Measurements from ENCODE around the gene FIBCD1.

Gene FIBCD1

GRCh38 chr9:130883479-130883878 lies 55.6 kb downstream of the FIBCD1 start:
- Histone ChIP-seq H3K9me3 (ENCODE audit: control insufficient read depth in 1 of 2, low read length in 2 of 2) (no peaks in the 10 kb centered on the region), H3K27ac (ENCODE audit: low read length) (no peak overlapping the region), H3K4me3 (ENCODE audit: low read depth in 1 of 2, low read length in 2 of 2) (no peak overlapping the region), H3K27me3 (ENCODE audit: low read depth, low read length) (no peaks in the 10 kb centered on the region), H3K36me3 (ENCODE audit: control insufficient read depth in 1 of 2, insufficient read depth in 2 of 2, low read length in 2 of 2) (peaks cover 72 to 100% of the 10 kb centered on the region in 2 donors), H3K4me1 (ENCODE audit: control insufficient read depth in 1 of 2, insufficient read depth in 2 of 2, low read length in 2 of 2) (peaks cover 0 to 29% of the 10 kb centered on the region in 2 donors)

DNA sequence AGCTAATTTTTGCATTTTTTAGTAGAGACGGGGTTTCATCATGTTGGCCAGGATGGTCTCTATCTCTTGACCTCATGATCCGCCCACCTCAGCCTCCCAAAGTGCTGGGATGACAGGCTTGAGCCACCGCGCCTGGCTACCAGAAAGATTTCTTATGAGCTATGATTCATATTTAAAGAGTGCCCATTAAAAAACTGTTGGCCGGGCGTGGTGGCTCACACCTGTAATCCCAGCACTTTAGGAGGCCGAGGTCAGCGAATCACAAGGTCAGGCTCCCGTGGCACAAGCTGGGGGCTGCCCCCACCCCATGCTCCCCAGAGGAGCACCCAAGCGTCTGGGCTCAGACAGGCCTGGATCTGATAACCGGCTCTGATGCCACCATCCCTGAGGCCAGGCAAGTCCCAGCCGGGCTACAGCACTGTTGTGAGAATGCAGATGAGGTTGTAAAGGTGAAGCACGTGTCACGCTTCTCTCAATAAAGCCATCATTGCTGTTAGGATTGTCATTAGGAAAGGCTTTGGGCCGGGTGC lies 56.3 kb downstream of the FIBCD1 start:
- H3K9me3 ChIP-seq (ENCODE audit: control insufficient read depth in 1 of 2, low read length in 2 of 2) = no peaks in the 10 kb centered on the region
- H3K36me3 ChIP-seq (ENCODE audit: control insufficient read depth in 1 of 2, insufficient read depth in 2 of 2, low read length in 2 of 2) = peaks cover 70 to 99% of the 10 kb centered on the region in 2 donors
- H3K4me3 ChIP-seq (ENCODE audit: low read depth in 1 of 2, low read length in 2 of 2) = no peak overlapping the region
- peaks cover 0 to 28% of the 10 kb centered on the region in 2 donors for H3K4me1 ChIP-seq (ENCODE audit: control insufficient read depth in 1 of 2, insufficient read depth in 2 of 2, low read length in 2 of 2)
- H3K27ac ChIP-seq (ENCODE audit: low read length) = no peak overlapping the region
- H3K27me3 ChIP-seq (ENCODE audit: low read depth, low read length) = no peaks in the 10 kb centered on the region

DNA sequence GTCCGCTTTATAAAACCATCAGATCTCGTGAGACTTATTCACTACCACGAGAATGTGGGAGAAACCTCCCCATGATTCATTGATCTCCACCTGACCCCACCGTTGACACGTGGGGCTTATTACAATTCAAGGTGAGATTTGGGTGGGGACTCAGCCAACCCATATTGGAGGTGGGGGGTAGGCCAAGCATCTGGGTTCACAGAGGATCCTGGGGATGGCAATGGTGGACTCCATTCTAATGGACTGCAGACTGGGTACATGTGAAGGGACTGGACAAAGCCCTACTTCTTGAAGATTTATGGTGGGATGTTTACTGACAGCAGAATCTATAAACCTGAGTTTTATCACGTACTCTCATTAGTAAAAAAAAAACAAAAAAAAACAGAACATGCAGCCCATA lies 57.5 kb downstream of the FIBCD1 start:
- Histone ChIP-seq H3K36me3 (ENCODE audit: control insufficient read depth in 1 of 2, insufficient read depth in 2 of 2, low read length in 2 of 2) (peaks cover 60 to 86% of the 10 kb centered on the region in 2 donors), H3K27ac (ENCODE audit: low read length) (no peak overlapping the region), H3K27me3 (ENCODE audit: low read depth, low read length) (no peaks in the 10 kb centered on the region), H3K4me3 (ENCODE audit: low read depth in 1 of 2, low read length in 2 of 2) (no peak overlapping the region), H3K4me1 (ENCODE audit: control insufficient read depth in 1 of 2, insufficient read depth in 2 of 2, low read length in 2 of 2) (peaks cover 0 to 16% of the 10 kb centered on the region in 2 donors), H3K9me3 (ENCODE audit: control insufficient read depth in 1 of 2, low read length in 2 of 2) (no peaks in the 10 kb centered on the region)

GRCh38 chr9:130880599-130881220 lies 58.3 kb downstream of the FIBCD1 start:
- Histone ChIP-seq H3K36me3 (ENCODE audit: control insufficient read depth in 1 of 2, insufficient read depth in 2 of 2, low read length in 2 of 2) (peaks cover 52 to 83% of the 10 kb centered on the region in 2 donors), H3K4me3 (ENCODE audit: low read depth in 1 of 2, low read length in 2 of 2) (no peak overlapping the region), H3K27me3 (ENCODE audit: low read depth, low read length) (no peaks in the 10 kb centered on the region), H3K9me3 (ENCODE audit: control insufficient read depth in 1 of 2, low read length in 2 of 2) (no peaks in the 10 kb centered on the region), H3K27ac (ENCODE audit: low read length) (no peak overlapping the region), H3K4me1 (ENCODE audit: control insufficient read depth in 1 of 2, insufficient read depth in 2 of 2, low read length in 2 of 2) (peaks cover 0 to 9% of the 10 kb centered on the region in 2 donors)

- H3K27me3 ChIP-seq (ENCODE audit: low read depth, low read length) = no peaks in the 10 kb centered on the region
- H3K36me3 ChIP-seq (ENCODE audit: control insufficient read depth in 1 of 2, insufficient read depth in 2 of 2, low read length in 2 of 2) = peaks cover 58 to 82% of the 10 kb centered on the region in 2 donors
- H3K4me3 ChIP-seq (ENCODE audit: low read depth in 1 of 2, low read length in 2 of 2) = no peak overlapping the region
These were observed 59.1 kb downstream of the FIBCD1 start for GRCh38 chr9:130879863-130880411.

GRCh38 chr9:130878295-130878694 lies 60.8 kb downstream of the FIBCD1 start:
- H3K36me3 ChIP-seq (ENCODE audit: control insufficient read depth in 1 of 2, insufficient read depth in 2 of 2, low read length in 2 of 2) = peaks cover 61 to 82% of the 10 kb centered on the region in 2 donors
- no peak overlapping the region for H3K4me3 ChIP-seq (ENCODE audit: low read depth in 1 of 2, low read length in 2 of 2)
- H3K4me1 ChIP-seq (ENCODE audit: control insufficient read depth in 1 of 2, insufficient read depth in 2 of 2, low read length in 2 of 2) = peaks cover 0 to 5% of the 10 kb centered on the region in 2 donors
- H3K9me3 ChIP-seq (ENCODE audit: control insufficient read depth in 1 of 2, low read length in 2 of 2) = no peaks in the 10 kb centered on the region
- no peaks in the 10 kb centered on the region for H3K27me3 ChIP-seq (ENCODE audit: low read depth, low read length)
- H3K27ac ChIP-seq (ENCODE audit: low read length) = no peak overlapping the region

More at GRCh38 chr9:130879863-130880411, 59.1 kb downstream of the FIBCD1 start:
- peaks cover 0 to 7% of the 10 kb centered on the region in 2 donors for H3K4me1 ChIP-seq (ENCODE audit: control insufficient read depth in 1 of 2, insufficient read depth in 2 of 2, low read length in 2 of 2)
- H3K27ac ChIP-seq (ENCODE audit: low read length) = no peak overlapping the region
- no peaks in the 10 kb centered on the region for H3K9me3 ChIP-seq (ENCODE audit: control insufficient read depth in 1 of 2, low read length in 2 of 2)

GRCh38 chr9:130877300-130877699 lies 61.7 kb downstream of the FIBCD1 start:
- peaks cover 0 to 15% of the 10 kb centered on the region in 2 donors for H3K4me1 ChIP-seq (ENCODE audit: control insufficient read depth in 1 of 2, insufficient read depth in 2 of 2, low read length in 2 of 2)
- peaks cover 69 to 82% of the 10 kb centered on the region in 2 donors for H3K36me3 ChIP-seq (ENCODE audit: control insufficient read depth in 1 of 2, insufficient read depth in 2 of 2, low read length in 2 of 2)
- no peak overlapping the region for H3K27ac ChIP-seq (ENCODE audit: low read length)
- H3K4me3 ChIP-seq (ENCODE audit: low read depth in 1 of 2, low read length in 2 of 2) = no peak overlapping the region
- no peaks in the 10 kb centered on the region for H3K9me3 ChIP-seq (ENCODE audit: control insufficient read depth in 1 of 2, low read length in 2 of 2)
- H3K27me3 ChIP-seq (ENCODE audit: low read depth, low read length) = no peaks in the 10 kb centered on the region

- peaks cover 0 to 38% of the 10 kb centered on the region in 2 donors for H3K4me1 ChIP-seq (ENCODE audit: control insufficient read depth in 1 of 2, insufficient read depth in 2 of 2, low read length in 2 of 2)
- H3K36me3 ChIP-seq (ENCODE audit: control insufficient read depth in 1 of 2, insufficient read depth in 2 of 2, low read length in 2 of 2) = peaks cover 66 to 70% of the 10 kb centered on the region in 2 donors
- no peaks in the 10 kb centered on the region for H3K27me3 ChIP-seq (ENCODE audit: low read depth, low read length)
- H3K9me3 ChIP-seq (ENCODE audit: control insufficient read depth in 1 of 2, low read length in 2 of 2) = no peaks in the 10 kb centered on the region
- no peak overlapping the region for H3K27ac ChIP-seq (ENCODE audit: low read length)
- no peak overlapping the region for H3K4me3 ChIP-seq (ENCODE audit: low read depth in 1 of 2, low read length in 2 of 2)
These were observed 64.3 kb downstream of the FIBCD1 start for GRCh38 chr9:130874783-130875182.

GRCh38 chr9:130873966-130874365 lies 65.1 kb downstream of the FIBCD1 start:
- peaks cover 62% of the 10 kb centered on the region in 2 donors for H3K36me3 ChIP-seq (ENCODE audit: control insufficient read depth in 1 of 2, insufficient read depth in 2 of 2, low read length in 2 of 2)

GRCh38 chr9:130872912-130873503 lies 66.0 kb downstream of the FIBCD1 start:
- Histone ChIP-seq H3K27ac (ENCODE audit: low read length) (peak overlapping the region; percentile 39), H3K4me1 (ENCODE audit: control insufficient read depth in 1 of 2, insufficient read depth in 2 of 2, low read length in 2 of 2) (peaks cover 0 to 46% of the 10 kb centered on the region in 2 donors), H3K27me3 (ENCODE audit: low read depth, low read length) (no peaks in the 10 kb centered on the region), H3K9me3 (ENCODE audit: control insufficient read depth in 1 of 2, low read length in 2 of 2) (no peaks in the 10 kb centered on the region), H3K36me3 (ENCODE audit: control insufficient read depth in 1 of 2, insufficient read depth in 2 of 2, low read length in 2 of 2) (peaks cover 53 to 55% of the 10 kb centered on the region in 2 donors), H3K4me3 (ENCODE audit: low read depth in 1 of 2, low read length in 2 of 2) (no peak overlapping the region)

More at GRCh38 chr9:130873966-130874365, 65.1 kb downstream of the FIBCD1 start:
- Histone ChIP-seq H3K4me3 (ENCODE audit: low read depth in 1 of 2, low read length in 2 of 2) (no peak overlapping the region), H3K4me1 (ENCODE audit: control insufficient read depth in 1 of 2, insufficient read depth in 2 of 2, low read length in 2 of 2) (peaks cover 0 to 46% of the 10 kb centered on the region in 2 donors), H3K27ac (ENCODE audit: low read length) (no peak overlapping the region), H3K9me3 (ENCODE audit: control insufficient read depth in 1 of 2, low read length in 2 of 2) (no peaks in the 10 kb centered on the region), H3K27me3 (ENCODE audit: low read depth, low read length) (no peaks in the 10 kb centered on the region)

DNA sequence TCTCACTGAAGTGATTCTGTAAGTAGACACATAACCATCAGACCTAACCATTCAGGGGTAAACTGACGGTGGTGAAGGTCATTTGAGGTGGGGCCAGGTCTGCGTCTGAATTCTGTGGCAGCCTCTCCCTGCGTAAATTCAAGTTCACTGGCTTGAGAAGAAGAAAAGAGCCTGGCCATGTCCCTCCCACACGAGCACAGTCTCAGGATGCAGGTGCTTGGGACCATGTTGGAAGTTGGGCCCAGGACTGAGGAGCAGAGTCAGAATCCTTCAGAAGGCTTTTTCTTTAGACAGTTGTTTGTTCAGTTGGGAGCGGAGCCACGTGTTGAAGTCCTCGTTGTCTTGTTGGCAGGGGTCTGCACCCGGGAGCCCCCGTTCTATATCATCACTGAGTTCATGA lies 66.5 kb downstream of the FIBCD1 start:
- Histone ChIP-seq H3K27me3 (ENCODE audit: low read depth, low read length) (no peaks in the 10 kb centered on the region), H3K4me1 (ENCODE audit: control insufficient read depth in 1 of 2, insufficient read depth in 2 of 2, low read length in 2 of 2) (peaks cover 0 to 50% of the 10 kb centered on the region in 2 donors), H3K36me3 (ENCODE audit: control insufficient read depth in 1 of 2, insufficient read depth in 2 of 2, low read length in 2 of 2) (peaks cover 51 to 56% of the 10 kb centered on the region in 2 donors), H3K27ac (ENCODE audit: low read length) (peak overlapping the region; percentile 39), H3K4me3 (ENCODE audit: low read depth in 1 of 2, low read length in 2 of 2) (no peak overlapping the region), H3K9me3 (ENCODE audit: control insufficient read depth in 1 of 2, low read length in 2 of 2) (no peaks in the 10 kb centered on the region)
